ENCODE data around the gene CPA4. TPM values are rescaled to one million over a fixed set of nuclear protein-coding genes. Genes with fewer than 3 reads are reported as not detected.

The CPA4 gene
- total and polyA plus RNA-seq, 2 experiments from 2014 or later = 8.6 to 10.4 TPM

DNA sequence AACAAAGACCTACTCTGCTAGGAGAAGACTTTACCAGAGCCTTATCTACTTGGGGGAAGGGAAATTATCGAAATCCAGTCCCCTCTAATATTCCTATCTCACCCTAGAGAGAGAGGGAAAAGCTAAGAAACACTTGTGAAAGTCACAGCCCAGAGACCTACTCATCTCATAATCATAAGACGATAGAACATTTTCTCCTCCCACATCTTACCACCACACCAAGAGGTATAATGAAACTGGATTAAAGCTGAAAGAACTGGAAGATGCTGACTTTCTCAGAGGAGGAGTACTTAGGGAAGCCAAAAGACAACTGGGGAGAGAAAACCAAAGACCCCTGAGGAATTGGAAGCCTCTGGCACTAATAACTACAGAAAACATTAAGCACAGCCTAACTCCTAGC lies 40.9 kb downstream of the CPA4 start:
- no peaks in the 10 kb centered on the region for H3F3A ChIP-seq (ENCODE audit: insufficient read depth)
- H3K27me3 ChIP-seq (replicated peaks; ENCODE audit: insufficient read depth) = no peaks in the 10 kb centered on the region
- no peak overlapping the region for H3K9ac ChIP-seq
- no peak for DNase-seq
- H3K36me3 ChIP-seq (ENCODE audit: low read depth) = no peaks in the 10 kb centered on the region
- H3K79me2 ChIP-seq (ENCODE audit: insufficient read depth) = no peaks in the 10 kb centered on the region
- no peak for TF ChIP-seq EZH2phosphoT487 (IDR thresholded peaks at IDR 0.05; ENCODE audit: insufficient read depth, low read depth)
- no peak for TF ChIP-seq EZH2 (IDR thresholded peaks at IDR 0.05; ENCODE audit: insufficient read depth, poor library complexity, severe bottlenecking)
- in situ Hi-C loops (cut with MboI) = no loop called here
- H3K4me2 ChIP-seq (ENCODE audit: unreplicated experiment) = no peak overlapping the region
- H2AFZ ChIP-seq = no peak overlapping the region
- H3K9me3 ChIP-seq (ENCODE audit: low read depth) = no peaks in the 10 kb centered on the region
- no peaks in the 10 kb centered on the region; the same call in 1 of the 2 replicates for H3K4me1 ChIP-seq (ENCODE audit: insufficient read depth)
- no peaks in the 10 kb centered on the region for H3K9me2 ChIP-seq (ENCODE audit: insufficient read depth)
- H4K20me1 ChIP-seq (ENCODE audit: insufficient read depth) = no peaks in the 10 kb centered on the region
- no peak overlapping the region for H3K27ac ChIP-seq
- H3K4me3 ChIP-seq = no peak overlapping the region
- 73 to 76% methylated on average over 2 of the region's 2 CpGs for WGBS, 2 experiments (ENCODE audit: low coverage in 1 of 2, low lambda C conversion rate in 2 of 2, missing lambda C conversion rate in 2 of 2)

DNA sequence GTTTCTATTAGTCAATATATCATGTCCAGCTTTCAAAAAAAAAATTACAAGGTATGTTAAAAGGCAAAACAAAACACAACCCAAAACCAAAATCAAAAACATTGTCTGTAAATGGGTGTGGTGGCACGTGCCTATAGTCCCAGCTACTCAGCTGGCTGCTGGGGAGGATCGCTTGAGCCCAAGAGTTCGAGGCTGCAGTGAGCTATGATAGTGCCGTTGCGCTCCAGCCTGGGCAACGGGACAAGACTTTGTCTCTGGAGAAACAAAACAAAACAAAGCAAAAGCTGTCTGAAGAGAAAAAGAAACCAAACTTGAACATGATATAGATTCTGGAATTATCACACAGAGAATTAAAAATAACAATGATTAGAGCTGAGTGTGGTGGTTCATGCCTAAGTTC lies 41.3 kb downstream of the CPA4 start:
- H2AFZ ChIP-seq = peak overlapping the region; percentile 13; the same call in 1 of the 2 replicates
- 11 to 19% methylated on average over 6 of the region's 6 CpGs for WGBS, 2 experiments (ENCODE audit: low coverage in 1 of 2, low lambda C conversion rate in 2 of 2, missing lambda C conversion rate in 2 of 2)

DNA sequence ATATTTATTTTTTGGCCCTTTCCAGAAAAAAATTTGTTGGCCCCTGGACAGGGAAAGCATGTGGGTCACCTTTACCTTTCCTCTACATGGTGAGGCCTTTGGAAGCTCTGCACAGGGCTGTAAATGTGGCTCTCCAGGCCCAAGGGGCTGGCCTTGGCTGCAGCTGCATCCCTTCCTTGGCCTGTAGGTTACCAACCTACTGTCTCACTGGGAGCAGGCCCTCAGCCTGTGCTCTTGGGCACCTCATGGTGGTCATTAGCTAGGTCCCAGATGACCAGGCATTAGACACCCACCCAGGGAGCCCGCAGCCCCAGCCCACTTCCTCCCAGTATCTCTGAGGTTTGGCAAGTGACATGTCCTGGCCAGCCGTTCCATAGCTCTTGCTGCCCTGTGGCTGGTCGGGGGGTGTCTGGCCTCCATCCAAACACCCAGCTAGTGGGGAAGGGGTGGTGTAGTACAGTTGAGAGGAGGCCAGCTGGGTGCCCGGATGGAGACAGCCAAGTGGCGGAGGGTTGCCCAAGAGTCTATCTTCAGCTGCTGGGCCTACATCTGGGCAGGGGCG lies 44.5 kb downstream of the CPA4 start:
- H3K9me2 ChIP-seq (ENCODE audit: insufficient read depth) = no peaks in the 10 kb centered on the region
- no peaks in the 10 kb centered on the region for H3K79me2 ChIP-seq (ENCODE audit: insufficient read depth)
- H3K27me3 ChIP-seq (replicated peaks; ENCODE audit: insufficient read depth) = no peaks in the 10 kb centered on the region
- no peak overlapping the region for H2AFZ ChIP-seq
- H3K4me2 ChIP-seq (ENCODE audit: unreplicated experiment) = no peak overlapping the region
- in situ Hi-C loops (cut with MboI) = no loop called here
- no peaks in the 10 kb centered on the region; the same call in 1 of the 2 replicates for H3K4me1 ChIP-seq (ENCODE audit: insufficient read depth)
- no peaks in the 10 kb centered on the region for H3K36me3 ChIP-seq (ENCODE audit: low read depth)
- no peak overlapping the region for H3K4me3 ChIP-seq
- DNase-seq = no peak
- H3K9me3 ChIP-seq (ENCODE audit: low read depth) = no peaks in the 10 kb centered on the region
- no peak for TF ChIP-seq EZH2 (IDR thresholded peaks at IDR 0.05; ENCODE audit: insufficient read depth, poor library complexity, severe bottlenecking)
- no peak for TF ChIP-seq EZH2phosphoT487 (IDR thresholded peaks at IDR 0.05; ENCODE audit: insufficient read depth, low read depth)
- 81 to 83% methylated on average over 5 to 6 of the region's 6 CpGs for WGBS, 2 experiments (ENCODE audit: low coverage in 1 of 2, low lambda C conversion rate in 2 of 2, missing lambda C conversion rate in 2 of 2)
- no peaks in the 10 kb centered on the region for H4K20me1 ChIP-seq (ENCODE audit: insufficient read depth)
- H3K27ac ChIP-seq = no peak overlapping the region
- H3K9ac ChIP-seq = no peak overlapping the region
- no peaks in the 10 kb centered on the region for H3F3A ChIP-seq (ENCODE audit: insufficient read depth)

More for the DNA sequence above, 41.3 kb downstream of the CPA4 start:
- Histone ChIP-seq H3K4me2 (ENCODE audit: unreplicated experiment) (no peak overlapping the region), H3K36me3 (ENCODE audit: low read depth) (no peaks in the 10 kb centered on the region), H3K79me2 (ENCODE audit: insufficient read depth) (no peaks in the 10 kb centered on the region), H3K4me1 (ENCODE audit: insufficient read depth) (no peaks in the 10 kb centered on the region; the same call in 1 of the 2 replicates), H3K9me3 (ENCODE audit: low read depth) (no peaks in the 10 kb centered on the region), H3K27ac (no peak overlapping the region), H3F3A (ENCODE audit: insufficient read depth) (no peaks in the 10 kb centered on the region), H3K9me2 (ENCODE audit: insufficient read depth) (no peaks in the 10 kb centered on the region), H3K27me3 (replicated peaks; ENCODE audit: insufficient read depth) (no peaks in the 10 kb centered on the region), H3K4me3 (no peak overlapping the region), H3K9ac (no peak overlapping the region), H4K20me1 (ENCODE audit: insufficient read depth) (no peaks in the 10 kb centered on the region)
- TF ChIP-seq EZH2 (IDR thresholded peaks at IDR 0.05; ENCODE audit: insufficient read depth, poor library complexity, severe bottlenecking) = no peak
- TF ChIP-seq EZH2phosphoT487 (IDR thresholded peaks at IDR 0.05; ENCODE audit: insufficient read depth, low read depth) = no peak
- DNase-seq = peak; percentile 34
- in situ Hi-C loops (cut with MboI) = no loop called here

DNA sequence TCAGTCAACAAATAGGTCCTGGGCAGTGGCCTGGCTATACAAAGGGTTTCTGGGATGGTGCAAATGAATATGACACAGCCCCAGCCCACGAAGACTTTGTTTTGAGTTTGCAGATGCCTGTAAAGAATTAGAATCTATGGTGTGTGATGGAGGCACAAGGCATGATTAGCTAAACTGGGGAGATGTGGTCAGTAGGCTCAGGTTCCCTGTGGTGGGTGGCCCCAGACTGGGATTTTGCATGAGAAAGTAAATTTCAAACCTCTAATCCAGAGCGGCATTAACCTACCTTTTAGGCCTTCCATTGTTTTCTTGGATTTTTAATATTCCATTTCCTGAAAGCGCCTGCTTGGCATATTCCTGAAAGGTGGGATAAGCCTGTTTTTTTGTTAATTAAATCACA lies 45.3 kb downstream of the CPA4 start:
- no peaks in the 10 kb centered on the region for H3F3A ChIP-seq (ENCODE audit: insufficient read depth)
- WGBS, 2 experiments (ENCODE audit: low coverage in 1 of 2, low lambda C conversion rate in 2 of 2, missing lambda C conversion rate in 2 of 2) = 87% methylated on average over 3 of the region's 3 CpGs
- TF ChIP-seq EZH2 (IDR thresholded peaks at IDR 0.05; ENCODE audit: insufficient read depth, poor library complexity, severe bottlenecking) = no peak
- no peak for TF ChIP-seq EZH2phosphoT487 (IDR thresholded peaks at IDR 0.05; ENCODE audit: insufficient read depth, low read depth)
- no peaks in the 10 kb centered on the region for H3K27me3 ChIP-seq (replicated peaks; ENCODE audit: insufficient read depth)
- no peaks in the 10 kb centered on the region; the same call in 1 of the 2 replicates for H3K4me1 ChIP-seq (ENCODE audit: insufficient read depth)
- in situ Hi-C loops (cut with MboI) = no loop called here
- no peaks in the 10 kb centered on the region for H3K9me2 ChIP-seq (ENCODE audit: insufficient read depth)
- H3K79me2 ChIP-seq (ENCODE audit: insufficient read depth) = no peaks in the 10 kb centered on the region
- no peak overlapping the region for H3K27ac ChIP-seq
- no peak overlapping the region for H3K4me3 ChIP-seq
- DNase-seq = no peak
- H3K9me3 ChIP-seq (ENCODE audit: low read depth) = no peaks in the 10 kb centered on the region
- H3K36me3 ChIP-seq (ENCODE audit: low read depth) = no peaks in the 10 kb centered on the region
- no peak overlapping the region for H3K9ac ChIP-seq
- no peak overlapping the region for H3K4me2 ChIP-seq (ENCODE audit: unreplicated experiment)
- no peak overlapping the region for H2AFZ ChIP-seq
- no peaks in the 10 kb centered on the region for H4K20me1 ChIP-seq (ENCODE audit: insufficient read depth)
